ENCODE results near the gene CITED1.
A peak's percentile ranks its signal among the peaks of the same experiment; 100 is the strongest.

CITED1 gene

DNA sequence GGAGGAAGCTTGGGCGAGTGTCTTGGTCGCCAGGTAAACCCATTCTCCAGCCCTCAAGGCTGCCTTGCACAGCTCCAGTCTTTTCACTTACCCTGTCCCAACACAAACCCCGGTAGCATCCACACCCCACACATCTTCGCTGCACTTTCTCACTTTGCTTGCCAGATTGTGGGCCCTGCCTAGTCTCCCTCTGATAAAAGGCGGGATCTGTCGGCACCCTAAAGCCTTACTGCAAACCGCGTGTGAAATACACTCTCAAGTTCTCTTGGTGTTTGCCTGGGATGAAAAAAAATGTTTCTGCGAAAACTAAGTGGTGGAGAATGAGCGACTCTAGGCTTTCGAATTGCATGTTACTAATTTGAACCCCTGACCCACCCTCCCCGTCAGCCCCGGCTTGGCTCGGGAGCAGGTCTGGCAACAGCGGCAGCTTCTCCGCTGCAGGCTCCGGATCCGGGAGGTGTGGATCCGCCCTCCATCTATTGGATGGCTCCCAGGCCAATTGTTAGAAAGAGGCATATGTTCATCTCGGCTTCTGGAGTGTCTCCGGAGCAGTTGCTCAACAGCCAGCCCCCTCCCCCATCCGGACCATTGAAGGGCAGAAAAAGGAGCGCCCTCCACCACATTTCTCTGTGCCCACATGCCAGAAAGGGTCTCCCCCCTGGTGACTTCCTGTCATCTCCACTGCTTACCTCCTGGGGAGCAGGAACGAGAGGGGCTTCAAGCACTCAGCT lies 3.0 kb upstream of the CITED1 start:
- DNase-seq: peak in 1 of 2 donors; percentile 20

DNA sequence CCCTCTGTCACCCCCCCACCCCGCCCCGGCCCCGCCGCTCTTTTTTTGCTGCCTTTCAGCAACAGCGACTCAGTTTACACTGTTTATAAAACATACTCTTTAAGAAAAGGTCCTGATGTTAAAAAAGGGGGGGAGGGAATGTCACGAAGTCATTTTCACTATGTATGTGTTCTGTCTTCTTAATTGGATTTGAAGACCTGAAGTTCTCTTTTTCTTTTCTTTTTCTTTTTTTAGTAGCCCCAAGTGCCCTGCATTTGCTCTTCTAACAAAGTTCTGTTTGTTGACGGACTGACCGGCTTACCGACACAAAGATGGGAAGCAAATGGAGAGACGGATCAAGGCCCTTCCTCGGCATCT lies 2.5 kb upstream of the CITED1 start:
- no peak for DNase-seq

DNA sequence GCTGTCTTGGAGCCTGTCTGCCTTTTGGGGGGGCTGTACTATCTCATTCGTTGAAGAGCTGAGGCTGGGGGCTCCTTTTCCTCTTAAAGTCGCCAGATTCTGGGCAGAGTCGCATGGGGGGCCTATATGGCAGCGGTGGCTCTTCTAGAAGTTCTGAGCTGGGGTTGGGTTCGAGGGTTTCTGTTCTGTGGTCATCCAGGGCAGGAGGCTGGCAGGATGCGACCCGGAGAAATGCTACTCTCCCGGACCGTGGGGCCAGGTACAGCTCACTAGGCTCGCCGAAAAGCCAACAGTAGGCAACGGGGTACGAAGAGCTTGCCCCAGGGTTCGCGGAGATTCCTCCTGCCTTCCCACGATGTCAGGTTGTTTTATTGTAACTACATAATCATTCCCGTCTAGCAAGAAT lies 1.9 kb upstream of the CITED1 start:
- DNase-seq: no peak

DNA sequence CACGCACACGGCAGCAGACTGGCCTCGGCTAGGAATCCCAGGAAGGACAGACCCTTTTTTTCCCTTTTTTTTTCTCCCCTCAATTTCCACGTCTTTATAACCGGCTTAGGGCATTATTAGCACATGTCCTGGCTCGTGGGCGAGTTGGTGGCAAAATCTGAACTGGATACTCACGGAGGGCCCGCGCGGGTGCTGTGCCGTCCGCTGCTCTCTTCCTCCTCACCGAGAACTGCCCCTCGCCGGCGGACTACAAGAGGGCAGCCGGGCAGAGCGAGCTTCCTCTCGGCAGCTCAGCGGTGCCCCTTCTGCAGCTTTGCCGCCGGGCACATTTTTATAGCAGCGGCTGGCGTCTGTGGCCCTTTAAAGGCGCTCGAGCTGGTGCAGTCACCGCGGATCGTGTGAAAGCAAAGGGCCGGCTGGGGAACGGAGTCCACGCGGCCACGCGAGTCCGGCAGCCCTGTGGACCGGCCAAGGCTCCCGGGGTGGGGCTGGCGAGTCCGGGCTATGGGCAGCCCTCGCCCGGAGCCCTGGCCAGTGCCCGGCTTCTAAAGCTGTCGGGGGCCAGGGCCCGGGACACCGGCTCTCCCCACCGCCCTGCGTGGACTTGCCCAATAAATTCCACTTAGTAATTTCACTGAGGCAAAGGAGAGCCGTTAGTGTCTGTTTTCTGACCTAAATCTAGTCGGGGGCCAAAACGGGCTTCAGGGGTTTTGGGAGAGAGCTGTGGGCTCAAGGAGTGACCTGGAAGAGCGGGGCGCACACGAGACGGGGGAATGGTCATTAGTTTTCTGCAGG lies 1.3 kb upstream of the CITED1 start:
- peak; percentile 43 to 50 for DNase-seq

DNA sequence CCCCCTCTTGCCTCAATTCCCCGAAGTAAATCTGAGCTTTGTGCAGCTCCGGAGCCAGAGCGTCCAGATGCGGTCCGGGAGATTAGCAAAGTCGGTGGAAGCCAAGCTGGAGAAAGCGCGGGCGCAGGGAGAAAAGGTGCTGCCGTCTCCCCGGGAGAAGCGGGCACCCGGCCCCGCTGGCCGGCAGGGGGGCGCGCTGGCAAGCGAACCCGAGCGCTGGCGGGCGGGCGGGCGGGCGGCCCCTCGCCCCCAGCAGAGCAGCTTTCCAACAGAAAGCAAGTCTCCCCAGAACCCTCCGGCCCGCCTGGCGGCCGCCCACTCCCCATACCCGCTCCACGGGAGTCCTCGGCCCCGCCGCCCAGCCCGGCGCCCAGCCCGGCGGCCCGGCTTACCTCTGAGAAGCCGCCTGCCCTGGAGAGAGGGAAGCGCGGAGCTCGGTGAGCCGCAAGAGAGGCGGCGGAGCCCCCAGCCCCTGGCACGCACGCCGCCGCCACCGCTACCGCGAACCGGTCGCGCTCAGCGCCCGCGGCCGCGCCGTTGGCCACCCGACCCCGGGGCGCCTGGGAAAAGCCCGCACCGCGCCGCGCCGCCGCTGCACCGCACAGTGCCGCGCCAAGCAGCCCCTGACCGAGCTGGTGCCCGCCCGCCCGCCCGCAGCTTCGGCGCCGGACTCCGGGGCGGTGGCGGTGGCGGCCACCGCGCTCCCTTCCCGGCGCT lies 529 bp upstream of the CITED1 start:
- no peak for DNase-seq

DNA sequence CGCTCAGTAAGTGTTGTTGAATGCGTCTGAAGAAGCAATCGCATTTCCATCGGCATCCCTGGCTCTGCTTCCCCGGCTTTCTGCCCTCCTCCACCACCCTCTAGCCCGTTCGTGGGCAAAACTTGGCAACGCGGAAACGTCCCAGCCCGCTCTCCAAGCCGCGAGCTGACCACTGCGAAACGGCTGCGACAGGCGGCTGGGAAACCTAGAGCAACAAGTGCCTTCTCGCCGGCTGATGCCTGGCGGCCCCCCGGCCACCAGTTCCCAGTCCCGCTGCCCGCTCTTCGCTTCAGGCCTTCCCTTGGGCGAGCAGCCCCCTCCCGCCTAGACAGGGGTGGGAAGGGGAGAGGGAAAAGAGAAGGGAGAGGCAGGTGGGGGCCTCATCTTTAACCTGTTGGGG lies 837 bp downstream of the CITED1 start:
- no peak for DNase-seq

DNA sequence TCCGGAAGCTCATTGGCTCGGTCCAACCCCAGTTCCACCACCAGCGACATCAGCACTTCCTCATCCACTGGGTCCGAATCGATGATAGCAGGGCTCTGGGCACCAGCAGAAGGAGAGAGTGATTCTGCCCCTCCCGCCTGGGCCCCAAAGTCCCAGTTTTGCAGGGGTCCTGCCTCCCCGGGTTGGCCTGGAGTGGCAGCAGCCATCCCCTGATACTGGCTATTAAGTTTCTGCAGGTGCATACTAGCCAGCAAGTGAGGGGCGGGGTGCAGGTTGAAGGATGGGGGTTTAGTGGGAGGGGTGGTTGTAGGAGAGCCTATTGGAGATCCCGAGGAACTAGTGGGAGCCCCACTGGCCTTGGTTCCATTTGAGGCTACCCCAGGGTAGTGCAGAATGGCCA lies 3.9 kb downstream of the CITED1 start:
- DNase-seq: no peak

DNA sequence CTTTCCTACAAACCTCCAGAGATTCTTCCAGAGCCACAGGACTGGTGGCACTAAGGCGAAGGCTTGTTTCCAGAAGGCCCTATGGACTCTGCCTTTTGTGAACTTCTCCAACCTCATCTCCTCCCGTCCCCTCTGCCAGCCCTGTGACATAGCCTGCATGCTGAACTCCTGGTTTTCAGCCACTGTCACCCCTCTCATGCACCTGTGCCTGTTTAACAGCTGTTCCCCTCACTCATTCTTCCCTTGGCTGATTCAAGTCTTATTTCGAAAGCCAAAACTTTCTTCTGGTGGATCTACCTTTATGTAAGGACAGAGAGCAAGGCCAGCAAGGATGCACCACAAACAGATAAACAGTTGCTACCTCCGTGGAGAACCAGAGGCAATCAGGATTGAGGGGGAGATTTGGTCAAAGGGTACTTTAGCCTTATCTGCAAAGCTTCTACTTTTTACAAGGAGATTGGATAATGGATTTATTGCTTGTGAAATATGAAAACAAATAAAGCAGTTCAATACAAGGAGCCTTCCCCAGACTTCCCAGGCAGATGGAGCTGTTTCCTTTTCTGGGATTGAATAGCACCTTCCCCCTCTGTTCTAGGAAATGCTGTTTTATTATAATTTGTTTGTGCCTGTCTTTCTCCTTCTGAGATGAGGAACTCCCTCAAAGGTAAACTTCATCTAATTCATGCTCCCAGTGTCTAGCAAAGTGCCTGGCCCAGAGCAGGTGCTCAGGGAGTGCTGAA lies 5.7 kb downstream of the CITED1 start:
- no peak for DNase-seq

DNA sequence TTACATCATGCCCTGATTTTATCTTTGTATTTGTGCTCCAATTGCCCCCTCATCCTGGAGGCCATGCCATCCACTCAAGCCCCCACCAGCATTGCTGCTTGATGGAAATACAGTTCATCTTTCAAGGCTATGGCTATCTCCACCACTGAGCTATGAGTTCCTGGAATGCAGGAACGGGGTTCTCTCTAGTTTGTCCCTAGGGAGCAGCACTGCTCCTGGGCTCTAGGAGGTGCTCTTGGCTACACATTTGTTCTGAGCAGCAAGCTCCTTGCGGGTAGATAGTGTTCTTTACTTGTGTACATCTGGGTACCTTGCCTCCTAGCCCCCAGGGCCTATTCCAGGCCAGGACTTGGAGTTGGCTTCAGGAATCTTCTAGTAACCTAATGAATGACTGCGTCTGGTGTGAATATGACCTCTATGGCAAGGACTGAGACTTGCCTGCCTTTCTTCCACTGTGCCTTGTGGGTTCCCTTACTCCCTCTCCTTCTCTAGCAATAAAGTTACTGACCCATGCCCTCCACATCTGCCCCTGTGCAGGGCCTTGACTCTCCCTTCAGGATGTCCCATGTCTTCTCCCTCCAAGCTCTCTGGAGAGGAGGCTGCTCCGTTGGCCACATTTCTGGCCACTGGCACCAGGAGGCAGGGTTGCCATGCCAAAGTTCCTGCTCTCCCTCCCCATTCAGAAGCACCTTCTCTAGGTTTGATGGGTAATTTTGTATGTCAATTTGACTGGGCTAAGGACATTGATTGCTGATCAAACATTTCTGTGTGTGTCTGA lies 7.6 kb downstream of the CITED1 start:
- DNase-seq: peak in 1 of 2 donors; percentile 7

DNA sequence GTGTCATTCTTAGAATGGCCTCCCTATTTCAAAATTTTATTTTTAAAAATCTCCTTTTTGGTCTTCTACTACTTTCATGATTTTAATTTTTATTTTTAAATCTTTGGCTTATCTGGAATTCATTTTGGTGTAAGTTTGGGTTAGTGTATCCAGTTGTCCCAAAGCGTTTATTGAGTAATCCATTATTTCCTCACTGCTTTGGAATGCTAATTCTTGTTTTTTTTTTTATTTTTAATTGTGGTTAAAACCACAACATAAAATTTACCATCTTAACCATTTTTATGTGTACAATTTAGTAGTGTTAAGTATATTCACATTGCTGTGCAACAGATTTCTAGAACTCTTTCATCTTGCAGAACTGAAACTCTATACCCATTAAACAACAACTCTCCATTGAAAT lies 8.7 kb downstream of the CITED1 start:
- no peak for DNase-seq

DNA sequence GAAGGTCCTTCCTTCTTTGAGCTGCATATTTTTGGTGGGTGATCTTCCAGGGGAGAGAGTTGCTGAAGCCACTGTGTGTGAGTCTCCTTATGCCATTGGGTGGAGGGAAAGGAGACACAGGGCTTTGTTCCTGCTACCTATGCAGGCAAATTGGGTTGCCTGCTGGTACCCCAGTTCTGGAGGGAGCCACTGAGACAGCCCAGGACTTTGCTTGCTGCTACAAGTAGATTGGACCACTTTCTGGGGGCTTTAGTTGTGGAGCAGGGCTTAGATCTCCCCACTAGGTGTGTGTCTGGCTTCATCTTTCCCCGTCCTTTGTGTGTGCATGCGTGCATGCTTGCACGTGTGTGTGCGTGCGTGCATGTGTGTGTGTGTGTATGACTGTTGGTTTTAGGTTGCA lies 10.0 kb downstream of the CITED1 start:
- DNase-seq: no peak

DNA sequence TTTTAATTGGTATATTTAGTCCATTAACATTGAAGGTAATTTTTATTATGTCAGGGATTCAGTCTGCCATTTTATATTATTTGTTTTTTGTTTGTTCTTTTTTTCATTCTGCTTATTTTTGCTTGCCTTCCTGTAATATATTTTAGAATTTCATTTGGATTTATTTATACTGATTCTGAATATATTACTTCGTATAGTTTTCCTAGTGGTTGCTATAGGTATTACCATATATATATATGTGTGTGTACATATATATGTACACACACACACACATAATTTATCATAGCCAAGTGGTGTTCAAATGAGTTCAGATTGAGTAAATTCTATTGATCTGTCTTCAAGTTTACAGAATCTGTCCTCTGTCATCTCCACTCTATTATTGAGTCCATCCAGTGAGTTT lies 11.2 kb downstream of the CITED1 start:
- DNase-seq: no peak

DNA sequence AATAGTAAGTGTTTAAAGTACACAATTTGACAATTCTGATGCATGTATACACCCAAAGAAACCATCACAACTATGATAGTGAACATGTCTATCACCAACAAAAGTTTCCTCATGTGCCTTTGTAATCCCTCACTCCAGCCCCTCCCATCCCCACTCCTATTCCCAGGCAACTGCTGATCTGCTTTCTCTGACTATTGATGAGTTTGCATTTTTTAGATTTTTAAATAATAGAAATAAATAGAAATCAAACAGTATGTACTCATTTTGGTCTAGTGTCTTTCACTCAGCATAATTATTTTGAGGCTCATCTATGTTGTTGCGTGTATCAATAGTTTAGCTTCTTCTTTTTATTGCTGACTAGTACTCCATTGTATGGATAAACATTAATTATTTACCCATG lies 23.4 kb downstream of the CITED1 start:
- no peak for DNase-seq

DNA sequence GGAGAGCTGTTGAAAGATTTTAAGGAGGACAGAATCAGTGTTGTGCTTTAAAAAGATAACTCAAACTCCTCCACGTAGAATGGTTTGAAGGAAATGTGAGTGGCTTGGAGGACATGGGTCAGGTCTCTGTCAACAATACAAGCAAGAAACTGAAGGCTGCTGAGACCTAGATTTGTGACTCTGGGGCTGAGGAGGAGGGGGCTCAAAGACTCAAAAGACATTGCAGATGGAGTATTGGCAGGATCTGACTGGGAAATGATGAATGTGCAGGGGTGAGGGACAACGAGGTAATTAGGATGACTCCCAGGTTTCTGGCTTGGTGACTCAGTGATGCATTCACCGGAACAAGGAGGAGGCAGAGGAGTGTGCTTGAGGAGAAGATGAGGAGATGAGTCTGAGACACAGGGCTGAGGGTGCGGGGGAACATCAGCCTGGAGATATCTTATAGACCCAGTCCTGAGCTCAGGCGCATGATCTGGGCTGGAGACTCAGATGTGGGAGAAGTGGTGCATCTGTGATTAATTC lies 25.3 kb downstream of the CITED1 start:
- no peak for DNase-seq

DNA sequence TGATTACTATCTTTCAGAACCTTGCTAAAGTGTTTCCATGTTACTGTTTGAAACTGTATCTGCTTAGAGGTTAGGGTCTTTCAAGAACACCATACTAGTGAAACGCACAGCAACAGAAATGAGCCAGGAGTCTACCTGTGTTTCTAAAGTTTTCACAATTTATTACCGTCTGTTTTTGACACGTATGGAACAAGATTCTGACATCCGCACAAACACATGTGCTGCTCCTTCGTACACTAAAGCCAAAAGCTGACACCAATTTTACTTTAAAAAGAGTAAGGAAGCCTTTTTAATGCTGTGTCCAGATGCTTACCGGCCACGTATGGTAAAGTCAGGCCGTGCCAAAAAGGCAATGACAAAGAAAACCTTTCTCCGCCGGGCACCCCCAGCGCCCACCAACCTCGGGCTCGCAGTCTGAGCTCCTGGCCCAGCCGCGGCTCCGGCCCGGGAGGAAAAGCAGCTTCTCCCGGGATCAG lies 29.2 kb downstream of the CITED1 start:
- DNase-seq: no peak

DNA sequence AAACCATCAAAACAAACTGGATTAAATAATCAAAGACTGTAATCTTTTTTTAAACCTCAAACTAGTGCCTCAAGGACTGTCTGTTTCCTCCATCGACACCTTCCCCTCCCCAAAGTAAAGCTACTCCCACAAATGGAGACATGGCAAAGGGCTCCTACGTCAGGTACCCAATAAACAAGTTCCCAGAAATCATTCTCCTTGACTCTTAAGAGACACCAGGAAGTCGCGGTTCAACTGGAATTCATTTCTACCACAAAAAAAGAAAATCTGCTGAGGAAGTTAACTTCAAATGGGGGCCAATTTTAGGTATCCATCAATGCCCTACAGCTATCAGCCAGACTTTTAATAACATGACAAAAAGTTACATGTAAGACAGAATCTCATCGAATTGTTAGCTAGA lies 31.2 kb downstream of the CITED1 start:
- DNase-seq: no peak

DNA sequence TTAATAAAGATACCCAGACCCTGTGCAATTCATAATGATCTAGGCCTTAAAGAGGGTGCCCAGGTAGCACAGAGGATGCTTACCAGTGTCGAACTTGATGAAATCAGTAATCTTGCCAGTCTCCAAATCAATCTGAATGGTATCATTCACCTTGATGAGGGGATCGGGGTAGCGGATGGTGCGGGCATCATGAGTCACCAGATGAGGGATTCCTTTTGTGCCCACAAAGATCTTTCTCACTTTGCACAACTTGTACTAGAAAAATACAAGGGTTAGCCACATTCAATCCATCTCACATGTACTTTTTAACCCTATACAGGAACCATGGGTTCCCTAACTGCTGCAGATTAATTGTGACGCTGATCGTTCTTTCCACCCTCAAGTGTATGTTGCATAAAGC lies 32.0 kb downstream of the CITED1 start:
- DNase-seq: no peak

DNA sequence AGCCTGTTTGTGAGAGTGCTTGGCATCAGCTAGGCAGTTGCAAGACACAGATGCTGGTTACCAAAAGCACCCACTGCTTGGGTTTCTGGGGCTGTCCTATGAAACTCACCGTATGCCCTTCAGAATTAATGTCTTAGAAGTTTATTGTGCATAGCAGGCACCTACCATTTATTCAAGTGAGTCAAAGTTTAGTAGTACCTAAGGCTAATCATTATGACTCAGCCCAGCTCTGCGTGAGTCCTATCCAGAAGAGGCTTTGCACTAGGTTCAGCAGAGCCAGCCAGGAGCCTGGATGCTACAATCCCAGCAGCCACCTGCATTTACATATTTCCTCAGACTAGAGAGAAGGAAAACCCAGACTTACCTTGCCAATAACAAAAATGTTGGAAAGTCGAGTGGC lies 32.8 kb downstream of the CITED1 start:
- DNase-seq: no peak

DNA sequence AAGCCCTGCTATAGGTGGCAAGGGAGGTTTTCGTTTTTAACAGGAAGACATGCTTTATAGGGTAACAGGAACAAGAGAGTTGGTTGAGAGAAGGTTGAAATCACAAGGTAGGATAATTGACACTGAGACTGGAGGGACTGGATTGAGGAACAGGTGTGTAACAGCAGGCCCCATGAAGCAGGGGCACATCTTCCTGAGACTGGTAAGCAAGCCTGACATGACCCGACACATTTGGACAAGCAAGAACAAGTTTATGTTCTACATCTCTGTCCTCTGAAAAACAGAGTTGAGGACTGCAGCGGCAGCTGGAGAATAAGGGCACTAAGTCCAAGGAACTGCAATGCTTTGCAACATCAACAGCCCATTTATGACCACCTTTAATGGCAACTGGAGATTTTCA lies 33.9 kb downstream of the CITED1 start:
- DNase-seq: no peak

DNA sequence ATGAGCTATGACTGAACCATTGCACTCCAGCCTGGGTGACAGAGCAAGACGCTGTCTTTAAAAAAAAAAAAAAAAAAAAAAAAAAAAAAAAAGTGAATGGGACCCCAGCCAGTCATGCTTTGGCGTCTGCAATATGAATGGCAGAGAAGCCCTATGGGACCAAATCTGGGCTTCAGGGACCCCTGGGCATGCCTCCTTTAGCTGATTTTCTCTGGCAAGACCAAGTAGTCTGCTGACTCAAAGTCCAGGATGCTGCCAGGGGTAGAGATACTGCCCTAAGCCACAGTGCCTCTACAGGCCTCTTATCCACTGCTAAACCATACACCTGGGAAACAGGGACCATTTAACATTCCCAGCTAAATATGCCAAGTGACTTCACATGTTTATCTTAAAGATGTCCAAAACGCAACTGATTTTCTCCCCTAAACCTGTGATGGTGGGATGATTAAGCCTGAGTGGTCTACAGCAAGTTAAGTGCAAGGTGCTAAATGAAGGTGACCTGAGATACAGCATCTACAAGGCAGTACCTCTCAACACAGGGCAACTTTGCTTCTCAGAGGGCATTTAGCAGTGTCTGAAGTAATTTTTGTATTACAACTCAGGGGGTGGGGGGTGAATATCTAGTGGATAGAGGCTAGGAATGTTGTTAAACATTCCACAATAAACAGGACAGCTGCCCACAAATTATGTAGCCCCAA lies 34.5 kb downstream of the CITED1 start:
- DNase-seq: no peak

DNA sequence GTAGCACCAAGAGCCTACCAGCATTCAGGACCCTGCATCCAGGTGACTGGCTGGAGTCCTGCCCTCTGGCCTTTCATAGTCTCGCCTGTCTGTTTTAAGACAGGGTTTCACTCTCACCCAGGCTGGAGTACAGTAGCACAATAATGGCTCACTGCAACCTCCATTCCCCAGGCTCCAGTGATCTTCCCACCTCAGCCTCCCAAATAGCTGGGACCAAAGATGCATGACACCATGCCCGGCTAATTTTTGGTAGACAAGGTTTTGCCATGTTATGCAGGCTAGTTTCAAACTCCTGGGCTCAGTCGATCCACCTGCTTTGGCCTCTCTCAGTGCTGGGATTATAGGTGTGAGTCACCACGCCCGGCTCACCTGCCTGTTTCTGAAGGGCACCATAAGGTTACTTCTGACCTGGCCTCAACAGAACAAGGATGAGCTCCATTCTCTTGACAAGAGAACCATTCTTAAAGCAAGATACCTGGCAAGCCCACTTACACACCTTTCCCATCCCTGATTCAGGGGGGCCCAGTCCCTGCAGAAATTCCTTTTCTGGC lies 35.3 kb downstream of the CITED1 start:
- no peak for DNase-seq
